HG03025 (cell line): ENCODE results near the gene ZNF268.

Experiments
- ATAC-seq: cut with Tn5 transposase; IDR thresholded peaks from one replicate; pipeline ENCODE4 v1.9.1; 2021; ENCODE audit warnings: mild to moderate bottlenecking, moderate library complexity; ENCODE audit not compliant: unreplicated experiment, low FRiP score

The ZNF268 gene

GRCh38 chr12:133181238-133181959, at the start of gene ZNF268:
TSS of gene ZNF268 (plus strand) at chr12:133181495. CDS start at chr12:133181998, 503 bp downstream.
- peak; percentile 94 for ATAC-seq

- no peak for ATAC-seq
Observed at GRCh38 chr12:133135747-133136146, 45.5 kb upstream of the ZNF268 start.

GRCh38 chr12:133145981-133146380, 35.3 kb upstream of the ZNF268 start:
- ATAC-seq: no peak

GRCh38 chr12:133156125-133156690, 25.1 kb upstream of the ZNF268 start:
- ATAC-seq: no peak

GRCh38 chr12:133165776-133166175, 15.5 kb upstream of the ZNF268 start:
- no peak for ATAC-seq

- no peak for ATAC-seq
Observed at GRCh38 chr12:133172491-133172890, 8.8 kb upstream of the ZNF268 start.

GRCh38 chr12:133174901-133175300, 6.4 kb upstream of the ZNF268 start:
- ATAC-seq: no peak

GRCh38 chr12:133180669-133181068, 626 bp upstream of the ZNF268 start:
- ATAC-seq: no peak

GRCh38 chr12:133190176-133190575, 8.9 kb downstream of the ZNF268 start:
- no peak for ATAC-seq

- no peak for ATAC-seq
Observed at GRCh38 chr12:133192847-133193246, 11.6 kb downstream of the ZNF268 start.

- no peak for ATAC-seq
Observed at GRCh38 chr12:133201888-133202287, 20.6 kb downstream of the ZNF268 start.

- ATAC-seq: no peak
Observed at GRCh38 chr12:133202493-133203343, 21.4 kb downstream of the ZNF268 start.

GRCh38 chr12:133203344-133204263, 22.3 kb downstream of the ZNF268 start:
- no peak for ATAC-seq

- no peak for ATAC-seq
Observed at GRCh38 chr12:133204264-133204603, 22.9 kb downstream of the ZNF268 start.

- no peak for ATAC-seq
Observed at GRCh38 chr12:133206390-133206789, 25.1 kb downstream of the ZNF268 start.

- no peak for ATAC-seq
Observed at GRCh38 chr12:133215724-133216123, 34.4 kb downstream of the ZNF268 start.

- ATAC-seq: no peak
Observed at GRCh38 chr12:133217219-133217618, 35.9 kb downstream of the ZNF268 start.

- ATAC-seq: no peak
Observed at GRCh38 chr12:133220521-133220920, 39.2 kb downstream of the ZNF268 start.

- ATAC-seq: no peak
Observed at GRCh38 chr12:133221241-133221640, 39.9 kb downstream of the ZNF268 start.

GRCh38 chr12:133222211-133222610, 40.9 kb downstream of the ZNF268 start:
- no peak for ATAC-seq
